NCI-H748 treated with DMSO at 0.1 percent for 48 hours (cell line): ENCODE data around the gene ZNF540.
A peak's percentile ranks its signal among the peaks of the same experiment; 100 is the strongest.
"Not testable (repeated sequence)": the region's sequence is repeated elsewhere in the genome, so short reads cannot be mapped to it uniquely, and the experiment has no call there.

Source experiments
- DNase-seq: peaks from one replicate; lab custom pipeline; 2025; lab: John Stamatoyannopoulos, UW

Gene ZNF540

DNA sequence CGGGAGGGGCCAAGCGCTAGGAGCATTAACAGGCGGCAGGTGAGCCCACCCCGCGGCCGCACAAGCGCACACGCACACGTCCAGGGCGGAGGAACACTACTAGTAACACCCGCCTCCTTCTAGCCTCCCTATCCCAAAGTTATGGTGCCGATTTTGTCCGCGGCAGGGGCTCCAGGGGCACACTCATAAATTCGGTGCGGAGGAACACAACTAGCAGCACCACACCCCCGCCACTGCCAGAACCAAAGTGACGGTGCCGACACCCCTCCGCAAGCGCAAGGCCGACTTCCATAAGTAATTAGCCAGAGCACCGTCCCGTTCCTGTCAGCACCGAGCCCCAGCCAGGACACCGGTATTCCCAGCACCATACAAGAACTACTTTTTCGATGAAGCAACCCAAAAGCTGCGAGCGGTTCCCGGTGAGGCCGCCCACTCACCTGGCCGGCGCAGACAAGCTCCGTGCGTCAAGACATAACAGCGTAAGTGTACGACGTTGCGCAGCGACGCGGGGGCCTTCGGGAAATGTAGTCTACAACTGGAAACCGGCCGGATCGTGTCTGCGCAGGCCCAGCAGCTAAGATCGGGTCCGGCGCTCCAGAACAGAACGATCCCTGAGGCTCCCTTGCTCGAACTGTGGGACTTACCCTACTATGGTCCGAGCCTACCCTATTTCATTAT lies at the start of gene ZNF540, which contains the start of gene ZNF571:
Gene ZNF540, plus strand, starts transcription at position 573 of the 678 bp plus-strand sequence. CDS start 3,572 bp downstream, outside the sequence.
Gene ZNF571, minus strand, starts transcription at position 489 of the 678 bp plus-strand sequence. CDS start 8,116 bp downstream, outside the sequence.
- DNase-seq = peak; percentile 94

GRCh38 chr19:37551129-37551993 lies 43.3 kb upstream of the ZNF540 start:
- DNase-seq = no peak

DNA sequence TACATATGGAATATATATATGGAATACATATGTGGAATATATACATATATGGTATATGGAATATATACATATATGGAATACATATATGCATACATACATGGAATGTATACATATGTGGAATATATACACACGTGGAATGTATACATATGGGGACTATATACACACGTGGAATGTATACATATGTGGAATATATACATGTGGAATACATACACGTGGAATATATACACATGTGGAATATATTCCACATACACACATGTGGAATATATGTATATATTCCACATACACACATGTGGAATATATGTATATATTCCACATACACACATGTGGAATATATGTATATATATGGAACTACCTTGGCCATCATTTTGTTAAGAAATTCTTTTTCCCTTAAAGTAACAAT lies 31.2 kb upstream of the ZNF540 start:
- no peak for DNase-seq

GRCh38 chr19:37564624-37565369 lies 29.9 kb upstream of the ZNF540 start:
- no peak for DNase-seq

DNA sequence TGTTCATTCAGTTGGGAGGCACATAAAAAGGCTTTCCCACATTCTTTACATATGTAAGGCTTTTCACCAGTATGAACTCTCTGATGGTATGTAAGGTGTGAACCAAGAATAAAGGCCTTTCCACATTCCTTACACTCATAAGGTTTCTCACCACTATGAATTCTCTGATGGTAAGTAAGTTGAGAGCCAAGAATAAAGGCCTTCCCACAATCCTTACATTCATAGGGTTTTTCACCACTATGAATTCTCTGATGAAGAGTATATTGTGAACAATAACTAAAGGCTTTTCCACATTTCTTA lies 29.4 kb upstream of the ZNF540 start:
- DNase-seq = no peak

DNA sequence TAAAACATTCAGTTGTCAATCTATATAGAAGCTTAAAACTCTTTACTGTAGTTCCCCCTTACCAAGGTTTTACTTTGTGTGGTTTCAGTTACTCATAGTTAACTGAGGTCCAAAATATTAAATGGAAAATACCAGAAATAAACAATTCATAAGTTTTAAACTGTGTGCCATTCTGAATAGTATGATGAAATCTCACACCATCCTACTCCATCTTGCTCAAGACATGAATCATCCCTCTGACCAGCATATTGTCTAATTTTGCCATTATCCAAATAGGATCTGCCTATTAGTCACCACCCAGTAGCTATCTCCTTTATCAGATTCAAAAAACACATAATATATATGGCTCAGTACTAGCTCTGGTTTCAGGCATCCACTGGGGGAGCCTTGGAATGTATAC lies 22.5 kb upstream of the ZNF540 start:
- DNase-seq = no peak

DNA sequence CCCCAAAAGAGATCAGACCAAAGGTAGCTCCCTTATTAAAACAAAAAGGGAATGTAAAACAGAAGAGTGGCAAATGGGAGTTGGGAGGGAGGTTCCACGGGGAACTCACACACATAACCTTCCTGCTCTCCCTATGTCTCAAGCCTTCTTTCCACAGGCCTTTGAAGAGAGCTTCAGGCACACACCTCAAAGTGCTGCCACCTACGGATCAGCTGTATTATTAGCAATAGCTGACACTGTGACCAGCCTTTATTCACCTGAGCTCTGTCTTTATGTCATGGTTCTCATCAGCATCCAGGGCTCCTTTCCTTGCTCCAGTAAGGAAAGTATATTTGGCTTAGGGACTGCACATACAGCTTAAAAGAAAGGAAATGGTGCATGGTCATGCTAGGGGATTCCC lies 11.3 kb upstream of the ZNF540 start:
- DNase-seq = no peak

GRCh38 chr19:37593996-37594303 lies 726 bp upstream of the ZNF540 start:
- no peak for DNase-seq

GRCh38 chr19:37594982-37595382 lies 306 bp downstream of the ZNF540 start:
- peak; percentile 68 for DNase-seq

GRCh38 chr19:37635076-37636056 lies 40.7 kb downstream of the ZNF540 start:
- DNase-seq = no peak

DNA sequence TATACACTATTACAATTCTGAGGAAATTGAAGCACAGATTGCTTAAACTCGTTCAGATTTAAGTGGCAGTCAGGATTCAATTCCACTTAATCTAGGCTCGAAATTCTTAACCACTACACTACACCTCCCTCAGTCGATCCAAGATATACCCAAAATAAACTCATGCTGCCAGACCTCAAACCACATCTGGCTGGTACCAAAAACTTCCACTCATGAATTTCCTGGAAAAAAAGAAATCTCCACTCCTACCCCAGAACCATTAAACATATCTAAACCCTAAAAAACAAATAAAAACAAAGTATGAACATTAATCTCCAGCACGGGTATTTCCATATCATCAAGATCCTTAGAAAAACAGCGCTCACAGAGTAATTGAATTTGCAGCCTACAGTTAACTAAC lies 59.4 kb downstream of the ZNF540 start:
- no peak for DNase-seq

DNA sequence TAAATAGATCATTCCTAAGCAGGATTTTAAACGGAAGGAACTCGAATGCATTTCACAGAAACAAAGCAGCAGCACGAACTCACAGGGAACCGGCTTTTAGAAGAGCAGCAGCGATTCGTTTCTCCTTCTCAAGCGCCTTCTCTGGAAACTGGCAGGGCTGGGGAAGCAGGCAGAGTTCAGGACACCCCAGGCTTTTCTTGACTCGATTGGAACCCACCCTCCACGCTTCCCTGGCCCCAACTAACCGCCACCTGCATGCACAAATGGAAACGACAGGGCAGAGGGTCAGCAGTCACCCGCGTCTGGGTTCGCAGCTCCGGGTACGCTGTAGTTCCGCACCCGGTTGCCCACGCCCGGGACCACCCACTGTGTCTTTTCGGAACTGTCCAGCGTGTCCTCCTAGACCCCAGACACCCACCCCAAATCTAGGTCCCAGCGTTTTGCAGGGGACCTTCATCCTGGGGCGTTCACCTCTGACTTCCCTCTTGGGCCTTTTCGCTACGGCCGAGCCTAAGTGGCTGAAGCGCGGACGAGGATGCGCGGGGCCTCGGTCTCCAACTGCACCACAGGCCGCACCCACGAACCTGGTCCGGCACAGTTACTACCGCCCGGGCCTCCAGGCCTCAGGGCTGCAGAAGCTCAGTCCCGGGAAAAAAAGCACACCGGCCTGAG lies 60.1 kb downstream of the ZNF540 start:
- DNase-seq = peak; percentile 73

DNA sequence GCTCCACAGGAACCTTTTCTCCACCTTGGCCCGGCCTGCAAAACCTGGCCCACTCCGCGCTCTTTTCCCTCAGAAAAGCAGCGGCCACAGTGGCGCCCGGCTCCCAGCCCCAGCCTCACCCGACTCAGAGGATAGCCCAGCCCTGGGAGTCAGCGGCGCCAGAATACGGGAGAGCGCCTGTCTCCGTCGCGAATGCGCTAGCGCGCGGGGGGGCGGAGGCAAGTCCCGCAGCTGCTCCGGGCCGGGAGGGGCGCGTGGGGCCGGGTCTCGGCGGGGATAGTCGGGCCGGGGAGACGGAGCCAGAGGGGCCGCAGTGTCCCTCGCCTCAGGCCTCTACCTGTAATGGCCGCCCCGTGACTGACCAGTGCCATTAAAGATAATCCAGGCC lies 60.6 kb downstream of the ZNF540 start, which contains the start of gene ZFP30:
Gene ZFP30, minus strand, starts transcription at position 165 of the 388 bp plus-strand sequence. CDS start 7,643 bp downstream, outside the sequence.
- peak; percentile 83 for DNase-seq

DNA sequence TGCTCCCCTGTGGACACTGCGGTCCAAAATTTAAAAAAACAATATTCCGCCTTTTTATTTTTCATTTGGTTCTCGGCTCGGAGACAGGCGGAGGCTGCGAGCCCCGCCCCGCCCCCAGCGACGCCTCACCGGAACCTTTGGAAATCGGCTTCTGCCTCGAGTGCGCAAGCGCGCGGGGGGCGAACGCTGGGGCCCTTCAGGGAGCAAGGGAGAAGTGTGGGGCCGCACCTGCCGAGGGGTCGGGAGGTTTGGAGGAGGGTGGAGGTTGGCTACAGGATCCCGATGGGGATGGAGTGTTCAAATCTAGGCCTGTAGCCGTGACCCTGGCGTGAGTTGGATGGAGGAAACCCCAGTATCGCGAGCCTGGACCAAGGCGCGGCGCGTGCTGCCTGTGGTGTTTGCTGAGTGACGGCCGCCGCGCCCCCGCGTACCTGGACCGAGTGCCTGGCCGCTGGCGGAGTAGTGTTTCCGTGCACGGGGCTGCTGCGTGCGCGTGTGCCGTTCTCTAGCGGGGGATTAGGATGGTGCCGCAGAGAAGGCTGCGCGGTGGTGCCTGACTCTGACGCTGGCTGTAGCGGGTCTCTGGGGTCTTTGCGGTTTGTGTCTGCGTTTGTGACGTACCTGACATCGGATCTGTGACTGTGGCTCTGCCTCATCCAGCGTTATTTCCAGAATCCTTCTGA lies 61.2 kb downstream of the ZNF540 start:
- peak; percentile 94 for DNase-seq

DNA sequence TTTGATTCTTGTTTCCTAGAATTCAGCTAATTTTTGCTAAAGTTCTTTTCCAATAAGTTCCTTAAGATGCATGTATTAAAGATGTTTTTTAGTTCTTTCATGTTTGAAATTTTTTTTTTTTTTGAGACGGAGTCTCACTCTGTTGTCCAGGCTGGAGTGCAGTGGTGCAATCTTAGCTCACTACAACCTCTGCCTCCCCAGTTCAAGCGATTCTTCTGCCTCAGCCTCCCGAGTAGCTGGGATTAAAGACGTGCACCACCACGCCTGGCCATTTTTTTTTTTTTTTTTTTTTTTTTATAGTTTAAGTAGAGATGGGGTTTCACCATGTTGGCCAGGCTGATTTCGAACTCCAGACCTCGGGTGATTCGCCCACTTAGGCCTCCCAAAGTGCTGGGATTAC lies 62.5 kb downstream of the ZNF540 start:
- not testable (repeated sequence) for DNase-seq
